BLaER1 treated with 17β-estradiol and CSF1 and Interleukin-3, amounts not matched to agents 10 nM and 100 nM (cell line): ENCODE measurements around the gene MTMR12.

Experiments
- H3K27ac ChIP-seq, 11 experiments: shearing (Covaris generic); formaldehyde crosslinking; 2 replicates each; pipeline ENCODE4 v1.8.1; 2022
- H3K27me3 ChIP-seq, 11 experiments: shearing (Covaris generic); formaldehyde crosslinking; 2 replicates each; pipeline ENCODE4 v1.8.1; 2022
- H3K36me3 ChIP-seq, 11 experiments: shearing (Covaris generic); formaldehyde crosslinking; 2 replicates each; pipeline ENCODE4 v1.8.1; 2022
- H3K4me1 ChIP-seq, 10 experiments: shearing (Covaris generic); formaldehyde crosslinking; 2 replicates each; pipeline ENCODE4 v1.8.1; 2022
- H3K4me2 ChIP-seq, 11 experiments: shearing (Covaris generic); formaldehyde crosslinking; 2 replicates each; pipeline ENCODE4 v1.8.1; 2022
- H3K4me3 ChIP-seq, 10 experiments: shearing (Covaris generic); formaldehyde crosslinking; 2 replicates each; pipeline ENCODE4 v1.8.1; 2022
- H3K9ac ChIP-seq, 11 experiments: shearing (Covaris generic); formaldehyde crosslinking; 2 replicates each; pipeline ENCODE4 v1.8.1; 2022
- H3K9me3 ChIP-seq, 11 experiments: shearing (Covaris generic); formaldehyde crosslinking; replicated peaks in 1 of 11; 2 replicates each; pipeline ENCODE4 v1.8.1; 2022
- H4K20me1 ChIP-seq, 11 experiments: shearing (Covaris generic); formaldehyde crosslinking; 2 replicates each; pipeline ENCODE4 v1.8.1; 2022
- Cebpa-rat ChIP-seq, 11 experiments: shearing (Covaris generic); IDR thresholded peaks; 2 replicates each; pipeline ENCODE4 v1.8.1; 2022

Gene MTMR12

GRCh38 chr5:32270178-32270577, 42.6 kb downstream of the MTMR12 start:
- no peak for TF ChIP-seq Cebpa-rat (IDR thresholded peaks at IDR 0.05)
- Histone ChIP-seq H3K9ac (no peak overlapping the region), H3K4me2 (no peak overlapping the region), H3K27ac (no peak overlapping the region), H4K20me1 (no peaks in the 10 kb centered on the region), H3K4me3 (no peak overlapping the region), H3K4me1 (peaks cover 12 to 25% (median 16%) of the 10 kb centered on the region in 10 experiments), H3K27me3 (no peaks in the 10 kb centered on the region), H3K36me3 (peaks cover 84 to 95% (median 91%) of the 10 kb centered on the region in 11 experiments), H3K9me3 (no peaks in the 10 kb centered on the region)

- Histone ChIP-seq H4K20me1 (no peaks in the 10 kb centered on the region), H3K36me3 (peaks cover 96 to 100% (median 99%) of the 10 kb centered on the region in 11 experiments), H3K4me2 (no peak overlapping the region), H3K27ac (no peak overlapping the region), H3K9ac (no peak overlapping the region), H3K4me3 (no peak overlapping the region), H3K4me1 (peaks cover 9 to 11% (median 10%) of the 10 kb centered on the region in 10 experiments), H3K9me3 (peaks cover 0 to 28% (median 7%) of the 10 kb centered on the region in 11 experiments; a peak in 11 of 22 replicates), H3K27me3 (no peaks in the 10 kb centered on the region)
- no peak for TF ChIP-seq Cebpa-rat (IDR thresholded peaks at IDR 0.05)
Observed at GRCh38 chr5:32265902-32266301, 46.8 kb downstream of the MTMR12 start.

- no peak overlapping the region for H3K4me2 ChIP-seq
- 0 out of 22 replicates have a peak, but pooled peaks of 1 of the 11 experiments have one; percentile 34 for TF ChIP-seq Cebpa-rat (IDR thresholded peaks at IDR 0.05)
- H3K27ac ChIP-seq = no peak overlapping the region
- peaks cover 92 to 98% (median 96%) of the 10 kb centered on the region in 11 experiments for H3K36me3 ChIP-seq
- H4K20me1 ChIP-seq = no peaks in the 10 kb centered on the region
- no peak overlapping the region for H3K4me3 ChIP-seq
- H3K27me3 ChIP-seq = no peaks in the 10 kb centered on the region
- peaks cover 0 to 28% (median 7%) of the 10 kb centered on the region in 11 experiments; a peak in 11 of 22 replicates for H3K9me3 ChIP-seq
- peaks cover 10 to 17% (median 12%) of the 10 kb centered on the region in 10 experiments for H3K4me1 ChIP-seq
- H3K9ac ChIP-seq = no peak overlapping the region
Observed at GRCh38 chr5:32264957-32265572, 47.7 kb downstream of the MTMR12 start.

GRCh38 chr5:32263684-32264083, 49.1 kb downstream of the MTMR12 start:
- Histone ChIP-seq H3K4me1 (peaks cover 10 to 19% (median 12%) of the 10 kb centered on the region in 10 experiments), H3K9ac (no peak overlapping the region), H3K4me2 (no peak overlapping the region), H3K27ac (no peak overlapping the region), H3K36me3 (peaks cover 91 to 98% (median 96%) of the 10 kb centered on the region in 11 experiments), H3K27me3 (no peaks in the 10 kb centered on the region), H3K9me3 (peaks cover 0 to 28% (median 7%) of the 10 kb centered on the region in 11 experiments; a peak in 11 of 22 replicates), H3K4me3 (no peak overlapping the region), H4K20me1 (no peaks in the 10 kb centered on the region)
- TF ChIP-seq Cebpa-rat (IDR thresholded peaks at IDR 0.05) = no peak

GRCh38 chr5:32261198-32261597, 51.5 kb downstream of the MTMR12 start:
- Histone ChIP-seq H3K9me3 (peaks cover 0 to 28% (median 7%) of the 10 kb centered on the region in 11 experiments; a peak in 11 of 22 replicates), H4K20me1 (no peaks in the 10 kb centered on the region), H3K27ac (peak overlapping the region in 4 of 11 experiments; percentile 2 to 23 (median 14); a peak in 4 of 22 replicates), H3K4me1 (peaks cover 10 to 19% (median 12%) of the 10 kb centered on the region in 10 experiments), H3K27me3 (no peaks in the 10 kb centered on the region), H3K9ac (no peak overlapping the region), H3K36me3 (peaks cover 91 to 98% (median 95%) of the 10 kb centered on the region in 11 experiments), H3K4me2 (peak overlapping the region; percentile 26 to 59 (median 41); a peak in 20 of 22 replicates), H3K4me3 (no peak overlapping the region)
- TF ChIP-seq Cebpa-rat (IDR thresholded peaks at IDR 0.05) = no peak

GRCh38 chr5:32259033-32259432, 53.7 kb downstream of the MTMR12 start:
- peaks cover 91 to 98% (median 96%) of the 10 kb centered on the region in 11 experiments for H3K36me3 ChIP-seq
- TF ChIP-seq Cebpa-rat (IDR thresholded peaks at IDR 0.05) = no peak

GRCh38 chr5:32258424-32258823, 54.3 kb downstream of the MTMR12 start:
- Histone ChIP-seq H3K4me2 (no peak overlapping the region), H3K36me3 (peaks cover 91 to 98% (median 95%) of the 10 kb centered on the region in 11 experiments)

More at GRCh38 chr5:32259033-32259432, 53.7 kb downstream of the MTMR12 start:
- Histone ChIP-seq H3K9me3 (peaks cover 0 to 28% (median 7%) of the 10 kb centered on the region in 11 experiments; a peak in 11 of 22 replicates), H4K20me1 (no peaks in the 10 kb centered on the region), H3K27me3 (no peaks in the 10 kb centered on the region), H3K4me3 (no peak overlapping the region), H3K27ac (no peak overlapping the region), H3K4me1 (peaks cover 10 to 20% (median 16%) of the 10 kb centered on the region in 10 experiments), H3K4me2 (no peak overlapping the region), H3K9ac (no peak overlapping the region)

GRCh38 chr5:32255540-32255900, 57.2 kb downstream of the MTMR12 start:
- H4K20me1 ChIP-seq = no peaks in the 10 kb centered on the region
- no peak overlapping the region for H3K4me3 ChIP-seq
- H3K27ac ChIP-seq = no peak overlapping the region
- H3K4me2 ChIP-seq = 0 out of 22 replicates have a peak overlapping the region, but pooled peaks of 1 of the 11 experiments have one; percentile 26
- H3K4me1 ChIP-seq = peaks cover 26 to 41% (median 29%) of the 10 kb centered on the region in 10 experiments
- no peaks in the 10 kb centered on the region for H3K27me3 ChIP-seq
- no peak for TF ChIP-seq Cebpa-rat (IDR thresholded peaks at IDR 0.05)
- H3K9ac ChIP-seq = no peak overlapping the region
- peaks cover 70 to 78% (median 74%) of the 10 kb centered on the region in 11 experiments for H3K36me3 ChIP-seq
- no peaks in the 10 kb centered on the region for H3K9me3 ChIP-seq

More at GRCh38 chr5:32258424-32258823, 54.3 kb downstream of the MTMR12 start:
- no peaks in the 10 kb centered on the region for H4K20me1 ChIP-seq
- no peak overlapping the region for H3K4me3 ChIP-seq
- TF ChIP-seq Cebpa-rat (IDR thresholded peaks at IDR 0.05) = no peak
- H3K9me3 ChIP-seq = peaks cover 0 to 23% (median 6%) of the 10 kb centered on the region in 11 experiments; a peak in 10 of 22 replicates
- no peak overlapping the region for H3K9ac ChIP-seq
- H3K4me1 ChIP-seq = peaks cover 10 to 22% (median 16%) of the 10 kb centered on the region in 10 experiments
- H3K27ac ChIP-seq = no peak overlapping the region
- H3K27me3 ChIP-seq = no peaks in the 10 kb centered on the region

- no peaks in the 10 kb centered on the region for H4K20me1 ChIP-seq
- no peak overlapping the region for H3K9ac ChIP-seq
- no peak overlapping the region for H3K27ac ChIP-seq
- peaks cover 69 to 77% (median 70%) of the 10 kb centered on the region in 11 experiments for H3K36me3 ChIP-seq
- H3K4me1 ChIP-seq = peaks cover 28 to 46% (median 33%) of the 10 kb centered on the region in 10 experiments
- H3K9me3 ChIP-seq = no peaks in the 10 kb centered on the region
- H3K4me3 ChIP-seq = no peak overlapping the region
- no peaks in the 10 kb centered on the region for H3K27me3 ChIP-seq
- TF ChIP-seq Cebpa-rat (IDR thresholded peaks at IDR 0.05) = no peak
- peak overlapping the region in 1 of 11 experiments; percentile 26; a peak in 2 of 22 replicates for H3K4me2 ChIP-seq
Observed at GRCh38 chr5:32254881-32255539, 57.7 kb downstream of the MTMR12 start.
